Mucosa of descending colon (tissue), 3 donors: ENCODE measurements around the gene ZKSCAN5. TPM values are rescaled to one million over a fixed set of nuclear protein-coding genes. Genes with fewer than 3 reads are reported as not detected.
A peak's percentile ranks its signal among the peaks of the same experiment; 100 is the strongest.

Experiments used
- ATAC-seq: fragments of 200-7000 bp; cut with Tn5 transposase; one replicate; pipeline ENCODE4 v1.9.1; 2020; ENCODE audit warnings: mild to moderate bottlenecking, moderate library complexity
- DNase-seq, 3 donors: peaks; one replicate each; pipeline ENCODE4 v3.0.0-alpha.2; 2020
- H3K36me3 ChIP-seq: fragments of 200-600 bp; one replicate; pipeline ENCODE4 v1.8.0; 2021; ENCODE audit warnings: low read depth, mild to moderate bottlenecking
- H3K4me1 ChIP-seq: fragments of 200-600 bp; one replicate; pipeline ENCODE4 v1.8.0; 2021; ENCODE audit warnings: low read depth, mild to moderate bottlenecking
- H3K4me3 ChIP-seq: fragments of 200-600 bp; one replicate; pipeline ENCODE4 v1.8.0; 2021; ENCODE audit warnings: mild to moderate bottlenecking
- H3K9me3 ChIP-seq: fragments of 200-600 bp; one replicate; pipeline ENCODE4 v1.8.0; 2021; ENCODE audit warnings: mild to moderate bottlenecking
- CTCF ChIP-seq: fragments of 200-600 bp; IDR thresholded peaks from one replicate; pipeline ENCODE4 v1.8.0; 2022; ENCODE audit warnings: antibody characterized with exemption, mild to moderate bottlenecking
- intact Hi-C, 2 donors: fragments of 100-400 bp; cut with DNase I in 1 of 2; cut with micrococcal nuclease in 1 of 2; formaldehyde crosslinking; loops; one replicate each; pipeline versions ENCODE4 v1.11.0 to v1.11.1; 2022; cut with DNase I, micrococcal nuclease
- total RNA-seq, 3 donors: library from RNA; stranded (reverse); fragmentation: NEBNext Ultra II Directional in 2 of 3; extraction: Animal tissue kit (Norgen Biotek cat#: 25700) in 2 of 3; gene quantifications; one replicate each; pipeline versions ENCODE4 v1.2.1 to v1.2.4, GENCODE V29; 2021 to 2023
- donor health status: DM: no; HTN: no; CAD: no; lungs with moderate emphysema.
- donor health status: DM: no; HTN: no; CAD: no.
- donor health status: DM: no; HTN: yes; CAD: no.

Gene ZKSCAN5
- total RNA-seq, 3 donors from 2014 or later, result 5.9 to 10.0 (median 6.4) TPM

- H3K4me1 ChIP-seq, result peaks cover 9% of the 10 kb centered on the region
- no peaks in the 10 kb centered on the region for H3K36me3 ChIP-seq
- TF ChIP-seq CTCF, result no peak
- intact Hi-C loops, result no loop called here
- no peaks in the 10 kb centered on the region for H3K9me3 ChIP-seq
- no peak for DNase-seq
- ATAC-seq, result peak; percentile 42
- H3K4me3 ChIP-seq, result no peak overlapping the region
These were observed 45.4 kb upstream of the ZKSCAN5 start for GRCh38 chr7:99459087-99459486.

GRCh38 chr7:99460651-99461050, 43.8 kb upstream of the ZKSCAN5 start:
- no peak overlapping the region for H3K4me3 ChIP-seq
- no peaks in the 10 kb centered on the region for H3K9me3 ChIP-seq
- H3K36me3 ChIP-seq, result no peaks in the 10 kb centered on the region
- intact Hi-C loops, result no loop called here
- DNase-seq (no peak), ATAC-seq (no peak)
- peaks cover 22% of the 10 kb centered on the region for H3K4me1 ChIP-seq
- no peak for TF ChIP-seq CTCF

- H3K4me1 ChIP-seq, result peaks cover 22% of the 10 kb centered on the region
- ATAC-seq (no peak), DNase-seq (no peak)
- no peak overlapping the region for H3K4me3 ChIP-seq
- TF ChIP-seq CTCF, result no peak
- no peaks in the 10 kb centered on the region for H3K9me3 ChIP-seq
- H3K36me3 ChIP-seq, result no peaks in the 10 kb centered on the region
- intact Hi-C loops, result no loop called here
These were observed 43.2 kb upstream of the ZKSCAN5 start for GRCh38 chr7:99461221-99461620.

- no peak for TF ChIP-seq CTCF
- Histone ChIP-seq H3K36me3 (no peaks in the 10 kb centered on the region), H3K4me1 (peaks cover 22% of the 10 kb centered on the region), H3K4me3 (peak overlapping the region; percentile 88), H3K9me3 (no peaks in the 10 kb centered on the region)
- peak; percentile 42 for ATAC-seq
- intact Hi-C loops, result no loop called here
- DNase-seq, result no peak
These were observed 39.1 kb upstream of the ZKSCAN5 start for GRCh38 chr7:99465421-99465768.

- intact Hi-C loops, result no loop called here
- Histone ChIP-seq H3K9me3 (no peaks in the 10 kb centered on the region), H3K36me3 (no peaks in the 10 kb centered on the region), H3K4me1 (peaks cover 21% of the 10 kb centered on the region), H3K4me3 (no peak overlapping the region)
- no peak for ATAC-seq
- DNase-seq, result peak in 2 of 3 donors; percentile 27 to 51
- TF ChIP-seq CTCF, result no peak
These were observed 36.0 kb upstream of the ZKSCAN5 start for GRCh38 chr7:99468336-99468918.
